CD14-positive monocyte (primary cell): ENCODE data around the gene CNTNAP2. TPM values are rescaled to one million over a fixed set of nuclear protein-coding genes. Genes with fewer than 3 reads are reported as not detected.

ENCODE experiments used
- DNase-seq, 3 donors: peaks; one replicate each; pipeline ENCODE4 v3.0.0-alpha.2; 2011 to 2022
- H2AFZ ChIP-seq: 2 replicates; pipeline ENCODE4 v1.6.0; 2012; ENCODE audit warnings: mild to moderate bottlenecking, low read depth, low read length, inconsistent platforms; ENCODE audit not compliant: insufficient read depth, poor library complexity, severe bottlenecking
- H3K27ac ChIP-seq, 2 donors: 1 replicate in 1 of 2; 2 replicates in 1 of 2; pipeline ENCODE4 v1.5.1; 2012 to 2013; ENCODE audit warnings: low read length in 2 of 2, control low read depth in 1 of 2, inconsistent platforms in 1 of 2, low read depth in 1 of 2, mild to moderate bottlenecking in 1 of 2
- H3K27me3 ChIP-seq, 2 donors: one replicate each; pipeline versions ENCODE4 v1.6.0 to v1.6.1; 2011 to 2013; ENCODE audit warnings: low read length in 2 of 2; ENCODE audit not compliant: control insufficient read depth in 2 of 2, insufficient read depth in 2 of 2
- H3K36me3 ChIP-seq, 2 donors: replicated peaks in 1 of 2; 1 replicate in 1 of 2; 2 replicates in 1 of 2; pipeline versions ENCODE4 v1.5.1 to v1.6.1; 2012 to 2013; ENCODE audit warnings: low read length in 2 of 2, control low read depth in 1 of 2, inconsistent platforms in 1 of 2, mild to moderate bottlenecking in 1 of 2; ENCODE audit not compliant: insufficient read depth in 2 of 2, control insufficient read depth in 1 of 2
- H3K4me1 ChIP-seq, 2 donors: 1 replicate in 1 of 2; 2 replicates in 1 of 2; pipeline versions ENCODE4 v1.5.1 to v1.6.1; 2012 to 2013; ENCODE audit warnings: low read length in 2 of 2, control low read depth in 1 of 2, inconsistent platforms in 1 of 2, mild to moderate bottlenecking in 1 of 2, moderate library complexity in 1 of 2; ENCODE audit not compliant: insufficient read depth in 2 of 2, control insufficient read depth in 1 of 2
- H3K4me2 ChIP-seq: replicated peaks from 2 replicates; pipeline ENCODE3; 2012; ENCODE audit warnings: low read length, moderate library complexity, mild to moderate bottlenecking; ENCODE audit not compliant: poor library complexity, severe bottlenecking; ENCODE audit errors: extremely low read depth
- H3K4me3 ChIP-seq, 3 experiments: fragments of 200-600 bp in 1 of 3; sonication (generic) in 1 of 3; replicated peaks in 1 of 3; 1 replicate in 2 of 3; 2 replicates in 1 of 3; pipeline ENCODE4 v1.5.1; 2011 to 2013; ENCODE audit warnings: low read length in 3 of 3, mild to moderate bottlenecking in 3 of 3, control low read depth in 2 of 3, low read depth in 2 of 3, inconsistent platforms in 1 of 3, moderate library complexity in 1 of 3
- H3K79me2 ChIP-seq: 2 replicates; pipeline ENCODE4 v1.6.0; 2012; ENCODE audit warnings: mild to moderate bottlenecking, control low read depth, inconsistent platforms, low read length, moderate library complexity; ENCODE audit not compliant: insufficient read depth
- H3K9ac ChIP-seq: 2 replicates; pipeline ENCODE4 v1.6.0; 2017; ENCODE audit warnings: low read length, mild to moderate bottlenecking; ENCODE audit not compliant: insufficient read depth, poor library complexity, severe bottlenecking
- H3K9me3 ChIP-seq, 2 donors: replicated peaks in 1 of 2; 1 replicate in 1 of 2; 2 replicates in 1 of 2; pipeline versions ENCODE4 v1.5.1 to v1.6.1; 2012 to 2013; ENCODE audit warnings: low read length in 2 of 2, control low read depth in 1 of 2; ENCODE audit not compliant: control insufficient read depth in 1 of 2, insufficient read depth in 1 of 2
- H4K20me1 ChIP-seq: 2 replicates; pipeline ENCODE4 v1.6.0; 2012; ENCODE audit warnings: mild to moderate bottlenecking, low read length, control low read depth, moderate library complexity; ENCODE audit not compliant: insufficient read depth
- H3K27ac Mint-ChIP-seq, 7 donors: one replicate each; pipeline ENCODE4 v1.8.0; 2020; ENCODE audit warnings: mild to moderate bottlenecking in 7 of 7, mixed read lengths in 7 of 7, moderate library complexity in 6 of 7, inconsistent platforms in 2 of 7
- H3K27me3 Mint-ChIP-seq, 3 donors: one replicate each; pipeline ENCODE4 v1.8.0; 2021 to 2022; ENCODE audit warnings: low read depth in 3 of 3, mild to moderate bottlenecking in 3 of 3, mixed read lengths in 3 of 3, moderate library complexity in 3 of 3, inconsistent platforms in 1 of 3
- H3K36me3 Mint-ChIP-seq, 2 donors: one replicate each; pipeline ENCODE4 v1.8.0; 2020; ENCODE audit warnings: mixed read lengths in 2 of 2, inconsistent platforms in 1 of 2, mild to moderate bottlenecking in 1 of 2
- H3K4me1 Mint-ChIP-seq: one replicate; pipeline ENCODE4 v1.8.0; 2020; ENCODE audit warnings: mild to moderate bottlenecking, mixed read lengths
- H3K4me3 Mint-ChIP-seq, 2 donors: one replicate each; pipeline ENCODE4 v1.8.0; 2020; ENCODE audit warnings: mild to moderate bottlenecking in 2 of 2, mixed read lengths in 2 of 2, moderate library complexity in 1 of 2
- H3K9me3 Mint-ChIP-seq, 7 donors: one replicate each; pipeline ENCODE4 v1.8.0; 2020 to 2022; ENCODE audit warnings: mixed read lengths in 7 of 7, mild to moderate bottlenecking in 6 of 7, moderate library complexity in 6 of 7, inconsistent platforms in 2 of 7
- CTCF ChIP-seq: fragments of 200-600 bp; IDR thresholded peaks from one replicate; pipeline ENCODE4 v1.8.0; 2022; ENCODE audit warnings: antibody characterized with exemption, mild to moderate bottlenecking
- WGBS: methylation state at CpG from one replicate; pipeline ENCODE4 v1.1.5; 2013; ENCODE audit warnings: missing lambda C conversion rate; ENCODE audit not compliant: insufficient coverage; 5-methylcytosine and 5-hydroxymethylcytosine counted together
- intact Hi-C, 2 donors: fragments of 100-400 bp; cut with micrococcal nuclease; formaldehyde crosslinking; loops; one replicate each; pipeline versions ENCODE4 v1.15.0 to v1.15.1; 2023
- polyA plus RNA-seq, 3 donors: library from polyadenylated mRNA; depleted of rRNA in 1 of 3; unstranded in 2 of 3; stranded (reverse) in 1 of 3; fragments of 300-500 nt in 2 of 3; fragments of >200 nt in 1 of 3; fragmentation: Illumina TruSeq in 2 of 3; gene quantifications; 1 replicate in 2 of 3; 2 replicates in 1 of 3; pipeline ENCODE4 v1.2.3, GENCODE V29; 2012 to 2021

Gene CNTNAP2
- polyA plus RNA-seq, 3 donors, result 0.01 TPM; not detected in 2

- Histone ChIP-seq H3K4me2 (no peak overlapping the region), H2AFZ (no peak overlapping the region), H3K9ac (no peak overlapping the region), H3K27ac (no peak overlapping the region), H4K20me1 (no peaks in the 10 kb centered on the region), H3K4me3 (no peak overlapping the region), H3K9me3 (no peaks in the 10 kb centered on the region), H3K79me2 (no peaks in the 10 kb centered on the region), H3K4me1 (no peaks in the 10 kb centered on the region), H3K36me3 (no peaks in the 10 kb centered on the region), H3K27me3 (no peaks in the 10 kb centered on the region)
- Mint-ChIP-seq H3K4me3 (no peak overlapping the region), H3K4me1 (no peaks in the 10 kb centered on the region), H3K27ac (peak overlapping the region in 1 of 7 donors; percentile 8), H3K27me3 (peaks cover 0 to 3% (median 2%) of the 10 kb centered on the region in 3 donors), H3K9me3 (peaks cover 0 to 6% (median 2%) of the 10 kb centered on the region in 7 donors), H3K36me3 (no peaks in the 10 kb centered on the region)
- DNase-seq, result no peak
- intact Hi-C loops, result no loop called here
- 97% methylated on average over 6 of the region's 10 CpGs for WGBS
- TF ChIP-seq CTCF, result no peak
Measured at GRCh38 chr7:148348466-148348865, 2231.9 kb downstream of the CNTNAP2 start.

- intact Hi-C loops, result no loop called here
- H3K4me3 ChIP-seq, result no peak overlapping the region
- no peaks in the 10 kb centered on the region for H3K27me3 ChIP-seq
- H3K36me3 Mint-ChIP-seq, result no peaks in the 10 kb centered on the region
- H3K4me3 Mint-ChIP-seq, result no peak overlapping the region
- H4K20me1 ChIP-seq, result no peaks in the 10 kb centered on the region
- H3K4me1 Mint-ChIP-seq, result no peaks in the 10 kb centered on the region
- H3K9me3 ChIP-seq, result peaks cover 0 to 3% of the 10 kb centered on the region in 2 donors
- H3K27ac ChIP-seq, result no peak overlapping the region
- H3K36me3 ChIP-seq, result no peaks in the 10 kb centered on the region
- H3K9ac ChIP-seq, result no peak overlapping the region
- WGBS, result 95% methylated on average over 5 of the region's 5 CpGs
- H3K27me3 Mint-ChIP-seq, result peaks cover 0 to 4% (median 0%) of the 10 kb centered on the region in 3 donors
- no peak overlapping the region for H3K27ac Mint-ChIP-seq
- H3K4me1 ChIP-seq, result no peaks in the 10 kb centered on the region
- no peak overlapping the region for H3K4me2 ChIP-seq
- no peak overlapping the region for H2AFZ ChIP-seq
- DNase-seq, result no peak
- peaks cover 0 to 7% (median 2%) of the 10 kb centered on the region in 7 donors for H3K9me3 Mint-ChIP-seq
- TF ChIP-seq CTCF, result no peak
- no peaks in the 10 kb centered on the region for H3K79me2 ChIP-seq
Measured at GRCh38 chr7:148356303-148356702, 2239.7 kb downstream of the CNTNAP2 start.
